Measurements from ENCODE around the gene GPR82.

DNA sequence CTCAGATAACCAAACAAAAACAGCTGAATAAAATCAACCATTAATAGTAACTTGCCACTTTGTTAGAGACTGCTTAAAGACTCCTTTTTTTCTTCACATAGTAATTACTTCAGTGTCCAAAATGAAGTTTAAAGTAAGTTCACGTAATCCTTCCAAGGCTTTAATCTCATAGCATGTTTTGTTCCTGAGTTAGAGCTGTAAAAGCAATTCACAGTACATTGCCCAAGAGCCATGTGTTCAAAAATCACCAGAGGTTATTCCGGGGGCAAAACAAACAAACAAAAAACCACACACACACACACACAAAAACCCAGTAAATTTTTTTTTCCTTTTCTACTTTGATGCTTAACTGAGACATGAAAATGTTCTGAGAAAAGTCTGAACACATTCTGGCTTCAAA lies 6.1 kb downstream of the GPR82 start:
- TF ChIP-seq, protein P1, sequence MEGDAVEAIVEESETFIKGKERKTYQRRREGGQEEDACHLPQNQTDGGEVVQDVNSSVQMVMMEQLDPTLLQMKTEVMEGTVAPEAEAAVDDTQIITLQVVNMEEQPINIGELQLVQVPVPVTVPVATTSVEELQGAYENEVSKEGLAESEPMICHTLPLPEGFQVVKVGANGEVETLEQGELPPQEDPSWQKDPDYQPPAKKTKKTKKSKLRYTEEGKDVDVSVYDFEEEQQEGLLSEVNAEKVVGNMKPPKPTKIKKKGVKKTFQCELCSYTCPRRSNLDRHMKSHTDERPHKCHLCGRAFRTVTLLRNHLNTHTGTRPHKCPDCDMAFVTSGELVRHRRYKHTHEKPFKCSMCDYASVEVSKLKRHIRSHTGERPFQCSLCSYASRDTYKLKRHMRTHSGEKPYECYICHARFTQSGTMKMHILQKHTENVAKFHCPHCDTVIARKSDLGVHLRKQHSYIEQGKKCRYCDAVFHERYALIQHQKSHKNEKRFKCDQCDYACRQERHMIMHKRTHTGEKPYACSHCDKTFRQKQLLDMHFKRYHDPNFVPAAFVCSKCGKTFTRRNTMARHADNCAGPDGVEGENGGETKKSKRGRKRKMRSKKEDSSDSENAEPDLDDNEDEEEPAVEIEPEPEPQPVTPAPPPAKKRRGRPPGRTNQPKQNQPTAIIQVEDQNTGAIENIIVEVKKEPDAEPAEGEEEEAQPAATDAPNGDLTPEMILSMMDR (IDR thresholded peaks at IDR 0.05; ENCODE audit: low read depth, low read length, poor library complexity, severe bottlenecking): no peak
- TF ChIP-seq EZH2phosphoT487 (IDR thresholded peaks at IDR 0.05; ENCODE audit: borderline replicate concordance, low read length): no peak

All from DOHH2 (cell line).